Karpas-422 (cell line): ENCODE data around the gene RBM24. TPM values are rescaled to one million over a fixed set of nuclear protein-coding genes. Genes with fewer than 3 reads are reported as not detected.

Experiments
- DNase-seq: peaks from one replicate; pipeline ENCODE4 v3.0.0-alpha.2; 2015
- H2AFZ ChIP-seq: fragments of 200-600 bp; sonication (generic); 2 replicates; pipeline ENCODE4 v1.6.1; 2014; ENCODE audit warnings: antibody characterized with exemption, low read length, mixed read lengths
- H3K27ac ChIP-seq: fragments of 200-600 bp; sonication (generic); 2 replicates; pipeline ENCODE4 v1.5.1; 2014; ENCODE audit warnings: mild to moderate bottlenecking, low read length, moderate library complexity
- H3K27me3 ChIP-seq: fragments of 200-600 bp; sonication (generic); 2 replicates; pipeline ENCODE4 v1.6.1; 2014; ENCODE audit warnings: low read length, mixed read lengths
- H3K36me3 ChIP-seq: fragments of 200-600 bp; sonication (generic); 2 replicates; pipeline ENCODE4 v1.6.1; 2014; ENCODE audit warnings: low read length, mixed read lengths; ENCODE audit not compliant: insufficient read depth
- H3K4me1 ChIP-seq: fragments of 200-600 bp; sonication (generic); 2 replicates; pipeline ENCODE4 v1.6.1; 2014; ENCODE audit warnings: mild to moderate bottlenecking, low read length, mixed read lengths
- H3K4me2 ChIP-seq: fragments of 200-600 bp; sonication (generic); 2 replicates; pipeline ENCODE4 v1.6.1; 2014; ENCODE audit warnings: low read length, low read depth, mild to moderate bottlenecking; ENCODE audit not compliant: poor library complexity, severe bottlenecking
- H3K4me3 ChIP-seq: fragments of 200-600 bp; sonication (generic); 2 replicates; pipeline ENCODE4 v1.5.1; 2014; ENCODE audit warnings: mild to moderate bottlenecking, antibody characterized with exemption, low read length, mixed read lengths
- H3K79me2 ChIP-seq: fragments of 200-600 bp; sonication (generic); 2 replicates; pipeline ENCODE4 v1.6.1; 2014; ENCODE audit warnings: mild to moderate bottlenecking, low read length, mixed read lengths
- H3K9ac ChIP-seq: fragments of 200-600 bp; sonication (generic); 2 replicates; pipeline ENCODE4 v1.6.0; 2014; ENCODE audit warnings: low read length
- H3K9me2 ChIP-seq: fragments of 200-600 bp; sonication (generic), shearing (Covaris generic); replicated peaks from 2 replicates; pipeline ENCODE4 v1.6.0; 2014; ENCODE audit warnings: mild to moderate bottlenecking, low read length, moderate library complexity; ENCODE audit not compliant: insufficient read depth
- H3K9me3 ChIP-seq: fragments of 300-700, 200-600 bp; sonication (generic); 2 replicates; pipeline ENCODE4 v1.6.1; 2014; ENCODE audit warnings: low read length, mixed read lengths
- H4K20me1 ChIP-seq: fragments of 200-600 bp; sonication (generic); 2 replicates; pipeline ENCODE4 v1.6.1; 2014; ENCODE audit warnings: mild to moderate bottlenecking, antibody characterized with exemption, low read length, low read depth; ENCODE audit not compliant: insufficient read depth
- total RNA-seq: library from RNA; depleted of rRNA; stranded (reverse); fragments of >200 nt; shearing (Covaris generic); gene quantifications from 2 replicates; pipeline ENCODE4 v1.2.3, GENCODE V29; 2014; ENCODE audit warnings: low replicate concordance; rRNA removed

RBM24 gene
- not detected in 2 replicates for total RNA-seq

GRCh38 chr6:17281100-17281496 lies at the start of gene RBM24:
Gene RBM24 (plus strand): TSS chr6:17281361. CDS start chr6:17281582, 221 bp downstream.
- no peaks in the 10 kb centered on the region for H3K9me2 ChIP-seq
- no peak within 1 kb of the TSS for H3K4me2 ChIP-seq
- no peak within 1 kb of the TSS for H3K4me3 ChIP-seq
- H2AFZ ChIP-seq = no peak within 1 kb of the TSS
- no peak for DNase-seq
- no peak within 1 kb of the TSS for H3K9ac ChIP-seq
- no peaks in the 10 kb centered on the region for H4K20me1 ChIP-seq
- no peaks in the 10 kb centered on the region for H3K79me2 ChIP-seq
- no peaks in the 10 kb centered on the region for H3K27me3 ChIP-seq
- no peaks in the 10 kb centered on the region for H3K36me3 ChIP-seq
- H3K9me3 ChIP-seq = no peaks in the 10 kb centered on the region
- no peak within 1 kb of the TSS for H3K27ac ChIP-seq
- no peaks in the 10 kb centered on the region for H3K4me1 ChIP-seq

- Histone ChIP-seq H3K36me3 (no peaks in the 10 kb centered on the region), H2AFZ (no peak overlapping the region), H3K9me2 (no peaks in the 10 kb centered on the region), H3K4me3 (no peak overlapping the region), H3K9ac (no peak overlapping the region), H3K27ac (no peak overlapping the region), H3K9me3 (no peaks in the 10 kb centered on the region), H3K4me2 (no peak overlapping the region), H3K27me3 (no peaks in the 10 kb centered on the region), H3K79me2 (no peaks in the 10 kb centered on the region), H3K4me1 (no peaks in the 10 kb centered on the region), H4K20me1 (no peaks in the 10 kb centered on the region)
- DNase-seq = no peak
Observed at GRCh38 chr6:17233531-17233930, 47.6 kb upstream of the RBM24 start.

- H3K36me3 ChIP-seq = no peaks in the 10 kb centered on the region
- no peaks in the 10 kb centered on the region for H3K27me3 ChIP-seq
- no peak overlapping the region for H2AFZ ChIP-seq
- H3K4me3 ChIP-seq = no peak overlapping the region
- H3K4me2 ChIP-seq = no peak overlapping the region
- H3K9me2 ChIP-seq = no peaks in the 10 kb centered on the region
- H3K79me2 ChIP-seq = no peaks in the 10 kb centered on the region
- H3K27ac ChIP-seq = no peak overlapping the region
- H3K4me1 ChIP-seq = no peaks in the 10 kb centered on the region
- 0 out of 2 replicates have a peak, but pooled peaks cover 3% of the 10 kb centered on the region for H3K9me3 ChIP-seq
- DNase-seq = no peak
- H4K20me1 ChIP-seq = no peaks in the 10 kb centered on the region
- no peak overlapping the region for H3K9ac ChIP-seq
Observed at GRCh38 chr6:17237246-17237645, 43.9 kb upstream of the RBM24 start.

GRCh38 chr6:17239260-17239659 lies 41.9 kb upstream of the RBM24 start:
- Histone ChIP-seq H3K9me3 (0 out of 2 replicates have a peak, but pooled peaks cover 3% of the 10 kb centered on the region), H3K4me2 (no peak overlapping the region), H3K9me2 (no peaks in the 10 kb centered on the region), H3K27me3 (no peaks in the 10 kb centered on the region), H2AFZ (no peak overlapping the region), H3K4me3 (no peak overlapping the region), H3K36me3 (no peaks in the 10 kb centered on the region), H3K4me1 (no peaks in the 10 kb centered on the region), H4K20me1 (no peaks in the 10 kb centered on the region), H3K9ac (no peak overlapping the region), H3K79me2 (no peaks in the 10 kb centered on the region), H3K27ac (no peak overlapping the region)
- no peak for DNase-seq

GRCh38 chr6:17240803-17241500 lies 40.2 kb upstream of the RBM24 start:
- H3K27ac ChIP-seq = no peak overlapping the region
- no peak for DNase-seq
- H2AFZ ChIP-seq = no peak overlapping the region
- H3K36me3 ChIP-seq = no peaks in the 10 kb centered on the region
- no peak overlapping the region for H3K4me2 ChIP-seq
- no peaks in the 10 kb centered on the region for H3K27me3 ChIP-seq
- H3K4me1 ChIP-seq = no peaks in the 10 kb centered on the region
- 0 out of 2 replicates have a peak, but pooled peaks cover 3% of the 10 kb centered on the region for H3K9me3 ChIP-seq
- no peak overlapping the region for H3K9ac ChIP-seq
- no peaks in the 10 kb centered on the region for H4K20me1 ChIP-seq
- no peak overlapping the region for H3K4me3 ChIP-seq
- H3K9me2 ChIP-seq = no peaks in the 10 kb centered on the region
- no peaks in the 10 kb centered on the region for H3K79me2 ChIP-seq

GRCh38 chr6:17242087-17242486 lies 39.1 kb upstream of the RBM24 start:
- Histone ChIP-seq H3K36me3 (no peaks in the 10 kb centered on the region), H3K27ac (no peak overlapping the region), H3K9me3 (0 out of 2 replicates have a peak, but pooled peaks cover 3% of the 10 kb centered on the region), H3K27me3 (no peaks in the 10 kb centered on the region), H3K4me3 (no peak overlapping the region), H2AFZ (no peak overlapping the region), H3K4me1 (no peaks in the 10 kb centered on the region), H3K9ac (no peak overlapping the region), H3K79me2 (no peaks in the 10 kb centered on the region), H3K9me2 (no peaks in the 10 kb centered on the region), H4K20me1 (no peaks in the 10 kb centered on the region), H3K4me2 (no peak overlapping the region)
- no peak for DNase-seq

- Histone ChIP-seq H3K9me3 (no peaks in the 10 kb centered on the region), H3K27me3 (no peaks in the 10 kb centered on the region), H3K4me1 (no peaks in the 10 kb centered on the region)
Observed at GRCh38 chr6:17250237-17250636, 30.9 kb upstream of the RBM24 start.

GRCh38 chr6:17251953-17252352 lies 29.2 kb upstream of the RBM24 start:
- no peak overlapping the region for H3K9ac ChIP-seq
- H3K4me1 ChIP-seq = no peaks in the 10 kb centered on the region
- no peaks in the 10 kb centered on the region for H3K9me2 ChIP-seq
- no peak overlapping the region for H3K4me2 ChIP-seq
- no peaks in the 10 kb centered on the region for H3K27me3 ChIP-seq
- H2AFZ ChIP-seq = no peak overlapping the region
- no peaks in the 10 kb centered on the region for H3K9me3 ChIP-seq
- H3K27ac ChIP-seq = no peak overlapping the region
- no peaks in the 10 kb centered on the region for H4K20me1 ChIP-seq
- DNase-seq = no peak
- no peaks in the 10 kb centered on the region for H3K79me2 ChIP-seq
- no peaks in the 10 kb centered on the region for H3K36me3 ChIP-seq
- H3K4me3 ChIP-seq = no peak overlapping the region

More at GRCh38 chr6:17250237-17250636, 30.9 kb upstream of the RBM24 start:
- Histone ChIP-seq H3K79me2 (no peaks in the 10 kb centered on the region), H3K4me3 (no peak overlapping the region), H3K9ac (no peak overlapping the region), H4K20me1 (no peaks in the 10 kb centered on the region), H3K27ac (no peak overlapping the region), H2AFZ (no peak overlapping the region), H3K9me2 (no peaks in the 10 kb centered on the region), H3K36me3 (no peaks in the 10 kb centered on the region), H3K4me2 (no peak overlapping the region)
- no peak for DNase-seq
